ENCODE data around the gene PTPN21. TPM values are rescaled to one million over a fixed set of nuclear protein-coding genes. Genes with fewer than 3 reads are reported as not detected.

PTPN21 gene
- total RNA-seq, 1 donor from 2014 or later, result 0.31 TPM

- H3K9me3 Mint-ChIP-seq, result peaks cover 5% of the 10 kb centered on the region
- ATAC-seq (ENCODE audit: low read depth) (no peak), DNase-seq (no peak)
- POLR2A ChIA-PET, result no interaction called here
- no peaks in the 10 kb centered on the region for H3K27me3 Mint-ChIP-seq
- intact Hi-C loops (cut with micrococcal nuclease), result no loop called here
- no peak overlapping the region for H3K4me3 Mint-ChIP-seq
- CTCF ChIA-PET, result no interaction called here
- no peak for TF ChIP-seq CTCF (IDR thresholded peaks at IDR 0.05)
- H3K27ac Mint-ChIP-seq, result no peak overlapping the region
- H3K36me3 Mint-ChIP-seq (ENCODE audit: low read depth), result peaks cover 10% of the 10 kb centered on the region
- H3K4me1 Mint-ChIP-seq, result no peaks in the 10 kb centered on the region
Observed at GRCh38 chr14:88421286-88421685, 133.5 kb downstream of the PTPN21 start.

GRCh38 chr14:88420187-88420586, 134.6 kb downstream of the PTPN21 start:
- TF ChIP-seq CTCF (IDR thresholded peaks at IDR 0.05), result no peak
- ATAC-seq (ENCODE audit: low read depth) (no peak), DNase-seq (no peak)
- Mint-ChIP-seq H3K27me3 (no peaks in the 10 kb centered on the region), H3K9me3 (peaks cover 12% of the 10 kb centered on the region), H3K4me3 (no peak overlapping the region), H3K4me1 (no peaks in the 10 kb centered on the region), H3K27ac (no peak overlapping the region), H3K36me3 (ENCODE audit: low read depth) (peaks cover 16% of the 10 kb centered on the region)
- intact Hi-C loops (cut with micrococcal nuclease), result no loop called here
- ChIA-PET CTCF (no interaction called here), POLR2A (no interaction called here)

- intact Hi-C loops (cut with micrococcal nuclease), result no loop called here
- CTCF ChIA-PET, result no interaction called here
- peaks cover 21% of the 10 kb centered on the region for H3K36me3 Mint-ChIP-seq (ENCODE audit: low read depth)
Observed at GRCh38 chr14:88417594-88417993, 137.2 kb downstream of the PTPN21 start.

More at GRCh38 chr14:88417594-88417993, 137.2 kb downstream of the PTPN21 start:
- no peak overlapping the region for H3K4me3 Mint-ChIP-seq
- H3K27me3 Mint-ChIP-seq, result no peaks in the 10 kb centered on the region
- POLR2A ChIA-PET, result no interaction called here
- DNase-seq (no peak), ATAC-seq (ENCODE audit: low read depth) (no peak)
- H3K4me1 Mint-ChIP-seq, result no peaks in the 10 kb centered on the region
- H3K9me3 Mint-ChIP-seq, result peaks cover 18% of the 10 kb centered on the region
- no peak for TF ChIP-seq CTCF (IDR thresholded peaks at IDR 0.05)
- no peak overlapping the region for H3K27ac Mint-ChIP-seq

Other genes starting within 250 kb of the PTPN21 start
- 0.07 and 0.13 TPM in 2 replicates for gene KCNK10, start 231.7 kb downstream of the PTPN21 start, total RNA-seq
- 1.4 and 1.6 TPM in 2 replicates for gene SPATA7, start 169.3 kb downstream of the PTPN21 start, total RNA-seq
- gene ZC3H14, start 8.0 kb upstream of the PTPN21 start, total RNA-seq, result 38.7 and 45.0 TPM in 2 replicates
- 3.8 and 5.0 TPM in 2 replicates for gene EML5, start 237.9 kb upstream of the PTPN21 start, total RNA-seq

All from activated B cell treated with CpG ODN at 0.5 μM for 24 hours (primary cell).